ENCODE data around the gene BMP7.

- TF ChIP-seq POLR2A (IDR thresholded peaks at IDR 0.05; ENCODE audit: low read depth, low read length) (no peak), POLR2AphosphoS5 (IDR thresholded peaks at IDR 0.05; ENCODE audit: low read depth, low read length) (no peak)
These were observed 28.1 kb upstream of the BMP7 start for GRCh38 chr20:57294550-57294949.
